ENCODE data around the gene WDR46.

Gene WDR46

GRCh38 chr6:33249732-33250630 is 39.1 kb downstream of the WDR46 start:
- H3K27ac ChIP-seq (ENCODE audit: low read depth, low read length): peak overlapping the region; percentile 89
- peak overlapping the region; percentile 93 to 95 for H3K4me3 ChIP-seq (ENCODE audit: low read depth in 1 of 2, low read length in 2 of 2)
- peaks cover 0 to 4% of the 10 kb centered on the region in 2 donors for H3K27me3 ChIP-seq (ENCODE audit: control insufficient read depth in 1 of 2, insufficient read depth in 2 of 2, low read length in 2 of 2)
- peaks cover 25 to 26% of the 10 kb centered on the region in 2 donors for H3K4me1 ChIP-seq (ENCODE audit: control insufficient read depth in 1 of 2, insufficient read depth in 2 of 2, low read length in 2 of 2)
- H3K36me3 ChIP-seq (ENCODE audit: control insufficient read depth in 1 of 2, insufficient read depth in 2 of 2, low read length in 2 of 2): peaks cover 0 to 11% of the 10 kb centered on the region in 2 donors
- peak overlapping the region; percentile 97 to 100 for H3K9ac ChIP-seq (ENCODE audit: low read depth in 1 of 2, low read length in 2 of 2)
- H3K9me3 ChIP-seq (ENCODE audit: control insufficient read depth in 1 of 2, low read length in 2 of 2): peaks cover 0 to 3% of the 10 kb centered on the region in 2 donors

- H3K9me3 ChIP-seq (ENCODE audit: control insufficient read depth in 1 of 2, low read length in 2 of 2): peaks cover 0 to 3% of the 10 kb centered on the region in 2 donors
- H3K36me3 ChIP-seq (ENCODE audit: control insufficient read depth in 1 of 2, insufficient read depth in 2 of 2, low read length in 2 of 2): peaks cover 0 to 11% of the 10 kb centered on the region in 2 donors
- peak overlapping the region; percentile 93 to 95 for H3K4me3 ChIP-seq (ENCODE audit: low read depth in 1 of 2, low read length in 2 of 2)
- peak overlapping the region; percentile 89 for H3K27ac ChIP-seq (ENCODE audit: low read depth, low read length)
- peak overlapping the region; percentile 97 to 100 for H3K9ac ChIP-seq (ENCODE audit: low read depth in 1 of 2, low read length in 2 of 2)
- H3K27me3 ChIP-seq (ENCODE audit: control insufficient read depth in 1 of 2, insufficient read depth in 2 of 2, low read length in 2 of 2): peaks cover 0 to 4% of the 10 kb centered on the region in 2 donors
- H3K4me1 ChIP-seq (ENCODE audit: control insufficient read depth in 1 of 2, insufficient read depth in 2 of 2, low read length in 2 of 2): peaks cover 25 to 26% of the 10 kb centered on the region in 2 donors
Observed at GRCh38 chr6:33248932-33249731, 39.9 kb downstream of the WDR46 start.

- H3K9me3 ChIP-seq (ENCODE audit: control insufficient read depth in 1 of 2, low read length in 2 of 2): peaks cover 0 to 3% of the 10 kb centered on the region in 2 donors
- H3K27ac ChIP-seq (ENCODE audit: low read depth, low read length): peak overlapping the region; percentile 68
- H3K27me3 ChIP-seq (ENCODE audit: control insufficient read depth in 1 of 2, insufficient read depth in 2 of 2, low read length in 2 of 2): peaks cover 0 to 4% of the 10 kb centered on the region in 2 donors
- peak overlapping the region; percentile 93 to 95 for H3K4me3 ChIP-seq (ENCODE audit: low read depth in 1 of 2, low read length in 2 of 2)
- peaks cover 25 to 26% of the 10 kb centered on the region in 2 donors for H3K4me1 ChIP-seq (ENCODE audit: control insufficient read depth in 1 of 2, insufficient read depth in 2 of 2, low read length in 2 of 2)
- peaks cover 0 to 11% of the 10 kb centered on the region in 2 donors for H3K36me3 ChIP-seq (ENCODE audit: control insufficient read depth in 1 of 2, insufficient read depth in 2 of 2, low read length in 2 of 2)
- H3K9ac ChIP-seq (ENCODE audit: low read depth in 1 of 2, low read length in 2 of 2): peak overlapping the region; percentile 69 to 92
Observed at GRCh38 chr6:33248643-33248931, 40.5 kb downstream of the WDR46 start.

- Histone ChIP-seq H3K9me3 (ENCODE audit: control insufficient read depth in 1 of 2, low read length in 2 of 2) (peaks cover 0 to 3% of the 10 kb centered on the region in 2 donors), H3K9ac (ENCODE audit: low read depth in 1 of 2, low read length in 2 of 2) (peak overlapping the region; percentile 69 to 92), H3K4me1 (ENCODE audit: control insufficient read depth in 1 of 2, insufficient read depth in 2 of 2, low read length in 2 of 2) (peaks cover 25 to 26% of the 10 kb centered on the region in 2 donors), H3K27ac (ENCODE audit: low read depth, low read length) (peak overlapping the region; percentile 68), H3K4me3 (ENCODE audit: low read depth in 1 of 2, low read length in 2 of 2) (peak overlapping the region; percentile 93 to 95), H3K27me3 (ENCODE audit: control insufficient read depth in 1 of 2, insufficient read depth in 2 of 2, low read length in 2 of 2) (peaks cover 0 to 4% of the 10 kb centered on the region in 2 donors), H3K36me3 (ENCODE audit: control insufficient read depth in 1 of 2, insufficient read depth in 2 of 2, low read length in 2 of 2) (peaks cover 0 to 11% of the 10 kb centered on the region in 2 donors)
Observed at GRCh38 chr6:33247977-33248642, 40.9 kb downstream of the WDR46 start.

GRCh38 chr6:33243476-33243875 is 45.6 kb downstream of the WDR46 start:
- Histone ChIP-seq H3K27me3 (ENCODE audit: control insufficient read depth in 1 of 2, insufficient read depth in 2 of 2, low read length in 2 of 2) (peaks cover 9 to 16% of the 10 kb centered on the region in 2 donors), H3K36me3 (ENCODE audit: control insufficient read depth in 1 of 2, insufficient read depth in 2 of 2, low read length in 2 of 2) (no peaks in the 10 kb centered on the region), H3K9ac (ENCODE audit: low read depth in 1 of 2, low read length in 2 of 2) (no peak overlapping the region), H3K9me3 (ENCODE audit: control insufficient read depth in 1 of 2, low read length in 2 of 2) (no peaks in the 10 kb centered on the region), H3K4me1 (ENCODE audit: control insufficient read depth in 1 of 2, insufficient read depth in 2 of 2, low read length in 2 of 2) (peaks cover 6 to 7% of the 10 kb centered on the region in 2 donors), H3K4me3 (ENCODE audit: low read depth in 1 of 2, low read length in 2 of 2) (no peak overlapping the region), H3K27ac (ENCODE audit: low read depth, low read length) (no peak overlapping the region)

- peaks cover 9 to 16% of the 10 kb centered on the region in 2 donors for H3K27me3 ChIP-seq (ENCODE audit: control insufficient read depth in 1 of 2, insufficient read depth in 2 of 2, low read length in 2 of 2)
- H3K9me3 ChIP-seq (ENCODE audit: control insufficient read depth in 1 of 2, low read length in 2 of 2): no peaks in the 10 kb centered on the region
- H3K9ac ChIP-seq (ENCODE audit: low read depth in 1 of 2, low read length in 2 of 2): no peak overlapping the region
- no peak overlapping the region for H3K27ac ChIP-seq (ENCODE audit: low read depth, low read length)
- H3K4me1 ChIP-seq (ENCODE audit: control insufficient read depth in 1 of 2, insufficient read depth in 2 of 2, low read length in 2 of 2): no peaks in the 10 kb centered on the region
- H3K4me3 ChIP-seq (ENCODE audit: low read depth in 1 of 2, low read length in 2 of 2): no peak overlapping the region
- H3K36me3 ChIP-seq (ENCODE audit: control insufficient read depth in 1 of 2, insufficient read depth in 2 of 2, low read length in 2 of 2): no peaks in the 10 kb centered on the region
Observed at GRCh38 chr6:33241968-33242367, 47.1 kb downstream of the WDR46 start.

GRCh38 chr6:33237741-33238140 is 51.3 kb downstream of the WDR46 start:
- no peaks in the 10 kb centered on the region for H3K9me3 ChIP-seq (ENCODE audit: control insufficient read depth in 1 of 2, low read length in 2 of 2)
- H3K4me1 ChIP-seq (ENCODE audit: control insufficient read depth in 1 of 2, insufficient read depth in 2 of 2, low read length in 2 of 2): no peaks in the 10 kb centered on the region
- peaks cover 16 to 25% of the 10 kb centered on the region in 2 donors for H3K27me3 ChIP-seq (ENCODE audit: control insufficient read depth in 1 of 2, insufficient read depth in 2 of 2, low read length in 2 of 2)
- H3K9ac ChIP-seq (ENCODE audit: low read depth in 1 of 2, low read length in 2 of 2): no peak overlapping the region
- H3K4me3 ChIP-seq (ENCODE audit: low read depth in 1 of 2, low read length in 2 of 2): no peak overlapping the region
- H3K36me3 ChIP-seq (ENCODE audit: control insufficient read depth in 1 of 2, insufficient read depth in 2 of 2, low read length in 2 of 2): no peaks in the 10 kb centered on the region
- no peak overlapping the region for H3K27ac ChIP-seq (ENCODE audit: low read depth, low read length)

GRCh38 chr6:33236852-33237251 is 52.2 kb downstream of the WDR46 start:
- no peaks in the 10 kb centered on the region for H3K36me3 ChIP-seq (ENCODE audit: control insufficient read depth in 1 of 2, insufficient read depth in 2 of 2, low read length in 2 of 2)
- H3K9me3 ChIP-seq (ENCODE audit: control insufficient read depth in 1 of 2, low read length in 2 of 2): no peaks in the 10 kb centered on the region
- no peak overlapping the region for H3K9ac ChIP-seq (ENCODE audit: low read depth in 1 of 2, low read length in 2 of 2)

GRCh38 chr6:33236328-33236727 is 52.7 kb downstream of the WDR46 start:
- Histone ChIP-seq H3K4me3 (ENCODE audit: low read depth in 1 of 2, low read length in 2 of 2) (no peak overlapping the region), H3K27ac (ENCODE audit: low read depth, low read length) (no peak overlapping the region), H3K36me3 (ENCODE audit: control insufficient read depth in 1 of 2, insufficient read depth in 2 of 2, low read length in 2 of 2) (no peaks in the 10 kb centered on the region), H3K9me3 (ENCODE audit: control insufficient read depth in 1 of 2, low read length in 2 of 2) (no peaks in the 10 kb centered on the region), H3K9ac (ENCODE audit: low read depth in 1 of 2, low read length in 2 of 2) (no peak overlapping the region), H3K27me3 (ENCODE audit: control insufficient read depth in 1 of 2, insufficient read depth in 2 of 2, low read length in 2 of 2) (peaks cover 18 to 25% of the 10 kb centered on the region in 2 donors), H3K4me1 (ENCODE audit: control insufficient read depth in 1 of 2, insufficient read depth in 2 of 2, low read length in 2 of 2) (no peaks in the 10 kb centered on the region)

More at GRCh38 chr6:33236852-33237251, 52.2 kb downstream of the WDR46 start:
- H3K27ac ChIP-seq (ENCODE audit: low read depth, low read length): no peak overlapping the region
- H3K4me1 ChIP-seq (ENCODE audit: control insufficient read depth in 1 of 2, insufficient read depth in 2 of 2, low read length in 2 of 2): no peaks in the 10 kb centered on the region
- peaks cover 16 to 25% of the 10 kb centered on the region in 2 donors for H3K27me3 ChIP-seq (ENCODE audit: control insufficient read depth in 1 of 2, insufficient read depth in 2 of 2, low read length in 2 of 2)
- no peak overlapping the region for H3K4me3 ChIP-seq (ENCODE audit: low read depth in 1 of 2, low read length in 2 of 2)
